Measurements from ENCODE around the gene CACNA2D1. TPM values are rescaled to one million over a fixed set of nuclear protein-coding genes. Genes with fewer than 3 reads are reported as not detected.

Gene CACNA2D1
- total RNA-seq, 1 experiment from 2014 or later, result 9.8 TPM

- Histone ChIP-seq H3K36me3 (ENCODE audit: control insufficient read depth, insufficient read depth, low read length) (no peaks in the 10 kb centered on the region), H3K27ac (ENCODE audit: low read length) (no peak overlapping the region), H3K9me3 (ENCODE audit: control insufficient read depth, insufficient read depth, low read depth, low read length) (no peaks in the 10 kb centered on the region), H3K27me3 (ENCODE audit: control insufficient read depth, insufficient read depth, low read length) (no peaks in the 10 kb centered on the region), H3K4me3 (ENCODE audit: low read depth in 2 of 2, low read length in 2 of 2) (no peak overlapping the region), H3K4me1 (ENCODE audit: control insufficient read depth, insufficient read depth, low read length) (no peaks in the 10 kb centered on the region)
- CTCF ChIA-PET, result no interaction called here
- no peak for ATAC-seq
- no TSS peak for BruUV-seq (replicated peaks)
- POLR2A ChIA-PET, result no interaction called here
- TF ChIP-seq SIN3A (IDR thresholded peaks at IDR 0.05; ENCODE audit: borderline replicate concordance, insufficient read depth, low read depth, low read length) (no peak), TCF7L2 (IDR thresholded peaks at IDR 0.05; ENCODE audit: low read depth, low read length) (no peak)
- TF ChIP-seq, protein P1, sequence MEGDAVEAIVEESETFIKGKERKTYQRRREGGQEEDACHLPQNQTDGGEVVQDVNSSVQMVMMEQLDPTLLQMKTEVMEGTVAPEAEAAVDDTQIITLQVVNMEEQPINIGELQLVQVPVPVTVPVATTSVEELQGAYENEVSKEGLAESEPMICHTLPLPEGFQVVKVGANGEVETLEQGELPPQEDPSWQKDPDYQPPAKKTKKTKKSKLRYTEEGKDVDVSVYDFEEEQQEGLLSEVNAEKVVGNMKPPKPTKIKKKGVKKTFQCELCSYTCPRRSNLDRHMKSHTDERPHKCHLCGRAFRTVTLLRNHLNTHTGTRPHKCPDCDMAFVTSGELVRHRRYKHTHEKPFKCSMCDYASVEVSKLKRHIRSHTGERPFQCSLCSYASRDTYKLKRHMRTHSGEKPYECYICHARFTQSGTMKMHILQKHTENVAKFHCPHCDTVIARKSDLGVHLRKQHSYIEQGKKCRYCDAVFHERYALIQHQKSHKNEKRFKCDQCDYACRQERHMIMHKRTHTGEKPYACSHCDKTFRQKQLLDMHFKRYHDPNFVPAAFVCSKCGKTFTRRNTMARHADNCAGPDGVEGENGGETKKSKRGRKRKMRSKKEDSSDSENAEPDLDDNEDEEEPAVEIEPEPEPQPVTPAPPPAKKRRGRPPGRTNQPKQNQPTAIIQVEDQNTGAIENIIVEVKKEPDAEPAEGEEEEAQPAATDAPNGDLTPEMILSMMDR (IDR thresholded peaks at IDR 0.05), result no peak
- intact Hi-C loops (cut with micrococcal nuclease; ENCODE audit: unreplicated experiment) (no loop called here), in situ Hi-C loops (cut with HindIII; ENCODE audit: low pct_unique_long_range_greater_than_20kb, low sequenced_read_pairs) (no loop called here)
- DNase-seq (ENCODE audit: low read depth, low spot score), result no peak
Observed at GRCh38 chr7:82410461-82410860, 33.1 kb downstream of the CACNA2D1 start.

GRCh38 chr7:82406937-82407336 is 36.6 kb downstream of the CACNA2D1 start:
- ATAC-seq (no peak), DNase-seq (ENCODE audit: low read depth, low spot score) (no peak)
- in situ Hi-C loops (cut with HindIII; ENCODE audit: low pct_unique_long_range_greater_than_20kb, low sequenced_read_pairs) (no loop called here), intact Hi-C loops (cut with micrococcal nuclease; ENCODE audit: unreplicated experiment) (no loop called here)
- TF ChIP-seq, protein P1 (IDR thresholded peaks at IDR 0.05), result no peak
- TF ChIP-seq POLR2AphosphoS5 (IDR thresholded peaks at IDR 0.05; ENCODE audit: low read depth, low read length) (no peak), SIN3A (IDR thresholded peaks at IDR 0.05; ENCODE audit: borderline replicate concordance, insufficient read depth, low read depth, low read length) (no peak), REST (IDR thresholded peaks at IDR 0.05; ENCODE audit: insufficient read depth in 1 of 2, low read depth in 2 of 2, low read length in 1 of 2) (no peak), TCF7L2 (IDR thresholded peaks at IDR 0.05; ENCODE audit: low read depth, low read length) (no peak)
- POLR2A ChIA-PET, result no interaction called here
- no TSS peak for BruUV-seq (replicated peaks)
- no peaks in the 10 kb centered on the region for H3K36me3 ChIP-seq (ENCODE audit: control insufficient read depth, insufficient read depth, low read length)
- H3K4me3 ChIP-seq (ENCODE audit: low read depth in 2 of 2, low read length in 2 of 2), result no peak overlapping the region
- no peaks in the 10 kb centered on the region for H3K9me3 ChIP-seq (ENCODE audit: control insufficient read depth, insufficient read depth, low read depth, low read length)
- H3K27me3 ChIP-seq (ENCODE audit: control insufficient read depth, insufficient read depth, low read length), result no peaks in the 10 kb centered on the region
- H3K27ac ChIP-seq (ENCODE audit: low read length), result no peak overlapping the region
- H3K4me1 ChIP-seq (ENCODE audit: control insufficient read depth, insufficient read depth, low read length), result no peaks in the 10 kb centered on the region
- CTCF ChIA-PET, result no interaction called here
